Stimulated activated CD8-positive, alpha-beta memory T cell treated with anti-CD3 and anti-CD28 coated beads, Interleukin-15, amount 100 ng/mL, for 48 hours (primary cell): ENCODE results near the gene TNS3.

Source experiments
- DNase-seq, 2 donors: peaks; one replicate each; pipeline ENCODE4 v3.0.0-alpha.2; 2020; ENCODE audit warnings: low read depth in 2 of 2

TNS3 gene

GRCh38 chr7:47521816-47522561, 59.9 kb downstream of the TNS3 start:
- no peak for DNase-seq

GRCh38 chr7:47521011-47521795, 60.7 kb downstream of the TNS3 start:
- DNase-seq = no peak

GRCh38 chr7:47520406-47520805, 61.5 kb downstream of the TNS3 start:
- DNase-seq = no peak

GRCh38 chr7:47518827-47519226, 63.1 kb downstream of the TNS3 start:
- DNase-seq = no peak

GRCh38 chr7:47517821-47518480, 64.0 kb downstream of the TNS3 start:
- DNase-seq = no peak

- DNase-seq = no peak
Measured at GRCh38 chr7:47516985-47517600, 64.8 kb downstream of the TNS3 start.

- no peak for DNase-seq
Measured at GRCh38 chr7:47516386-47516785, 65.5 kb downstream of the TNS3 start.

GRCh38 chr7:47515305-47515834, 66.5 kb downstream of the TNS3 start:
- no peak for DNase-seq

- no peak for DNase-seq
Measured at GRCh38 chr7:47514818-47515217, 67.1 kb downstream of the TNS3 start.

- DNase-seq = no peak
Measured at GRCh38 chr7:47514367-47514766, 67.5 kb downstream of the TNS3 start.

GRCh38 chr7:47513741-47514241, 68.1 kb downstream of the TNS3 start:
- no peak for DNase-seq

- no peak for DNase-seq
Measured at GRCh38 chr7:47512481-47513176, 69.3 kb downstream of the TNS3 start.

GRCh38 chr7:47511699-47512370, 70.1 kb downstream of the TNS3 start:
- no peak for DNase-seq

- DNase-seq = no peak
Measured at GRCh38 chr7:47510786-47511185, 71.1 kb downstream of the TNS3 start.

- DNase-seq = no peak
Measured at GRCh38 chr7:47510192-47510591, 71.7 kb downstream of the TNS3 start.

GRCh38 chr7:47509571-47509970, 72.3 kb downstream of the TNS3 start:
- no peak for DNase-seq

- no peak for DNase-seq
Measured at GRCh38 chr7:47508389-47509380, 73.2 kb downstream of the TNS3 start.

- DNase-seq = no peak
Measured at GRCh38 chr7:47507522-47507921, 74.4 kb downstream of the TNS3 start.
